Mammary epithelial cell (primary cell): ENCODE results near the gene SMC3.
"Not testable (repeated sequence)": the region's sequence is repeated elsewhere in the genome, so short reads cannot be mapped to it uniquely, and the experiment has no call there.

Source experiments
- EZH2 ChIP-seq: IDR thresholded peaks from 2 replicates; pipeline ENCODE4 v1.6.1; 2012; ENCODE audit warnings: low read length, inconsistent platforms, borderline replicate concordance
- TF ChIP-seq, protein P1 (sequence below), 2 donors: IDR thresholded peaks in 1 of 2; conservative IDR thresholded peaks in 1 of 2; 2 replicates each; pipeline ENCODE4 v1.5.1; 2011 to 2012; ENCODE audit warnings: inconsistent platforms in 2 of 2, low read length in 2 of 2, mild to moderate bottlenecking in 2 of 2, control low read depth in 1 of 2, low read depth in 1 of 2; ENCODE audit not compliant: insufficient read depth in 1 of 2; ENCODE audit errors: extremely low read depth in 1 of 2

DNA sequence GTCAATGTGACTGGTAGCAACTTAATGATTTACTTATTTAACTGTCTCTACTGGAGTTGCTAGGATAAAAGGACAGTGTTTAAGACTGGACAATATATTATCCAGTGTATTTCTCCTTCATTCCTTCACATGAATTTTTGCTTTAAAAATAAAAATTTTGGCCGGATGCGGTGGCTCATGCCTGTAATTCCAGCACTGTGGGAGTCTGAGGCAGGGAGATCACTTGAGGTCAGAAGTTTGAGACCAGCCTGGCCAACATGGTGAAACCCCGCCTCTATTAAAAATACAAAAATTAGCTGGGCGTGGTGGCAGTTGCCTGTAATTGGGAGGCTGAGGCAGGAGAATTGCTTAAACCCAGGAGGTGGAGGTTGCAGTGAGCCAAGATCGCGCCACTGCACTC lies 71.6 kb downstream of the SMC3 start:
- TF ChIP-seq, protein P1, sequence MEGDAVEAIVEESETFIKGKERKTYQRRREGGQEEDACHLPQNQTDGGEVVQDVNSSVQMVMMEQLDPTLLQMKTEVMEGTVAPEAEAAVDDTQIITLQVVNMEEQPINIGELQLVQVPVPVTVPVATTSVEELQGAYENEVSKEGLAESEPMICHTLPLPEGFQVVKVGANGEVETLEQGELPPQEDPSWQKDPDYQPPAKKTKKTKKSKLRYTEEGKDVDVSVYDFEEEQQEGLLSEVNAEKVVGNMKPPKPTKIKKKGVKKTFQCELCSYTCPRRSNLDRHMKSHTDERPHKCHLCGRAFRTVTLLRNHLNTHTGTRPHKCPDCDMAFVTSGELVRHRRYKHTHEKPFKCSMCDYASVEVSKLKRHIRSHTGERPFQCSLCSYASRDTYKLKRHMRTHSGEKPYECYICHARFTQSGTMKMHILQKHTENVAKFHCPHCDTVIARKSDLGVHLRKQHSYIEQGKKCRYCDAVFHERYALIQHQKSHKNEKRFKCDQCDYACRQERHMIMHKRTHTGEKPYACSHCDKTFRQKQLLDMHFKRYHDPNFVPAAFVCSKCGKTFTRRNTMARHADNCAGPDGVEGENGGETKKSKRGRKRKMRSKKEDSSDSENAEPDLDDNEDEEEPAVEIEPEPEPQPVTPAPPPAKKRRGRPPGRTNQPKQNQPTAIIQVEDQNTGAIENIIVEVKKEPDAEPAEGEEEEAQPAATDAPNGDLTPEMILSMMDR (conservative IDR thresholded peaks at IDR 0.05 in 1 of 2, IDR thresholded peaks at IDR 0.05 in 1 of 2; ENCODE audit: extremely low read depth in 1 of 2, insufficient read depth in 1 of 2, low read depth in 1 of 2, low read length in 2 of 2), result not testable (repeated sequence)
- TF ChIP-seq EZH2, result not testable (repeated sequence)
